ENCODE measurements around the gene ADCY6. TPM values are rescaled to one million over a fixed set of nuclear protein-coding genes. Genes with fewer than 3 reads are reported as not detected.

ADCY6 gene
- total RNA-seq, 1 experiment from 2014 or later = 24.1 TPM

DNA sequence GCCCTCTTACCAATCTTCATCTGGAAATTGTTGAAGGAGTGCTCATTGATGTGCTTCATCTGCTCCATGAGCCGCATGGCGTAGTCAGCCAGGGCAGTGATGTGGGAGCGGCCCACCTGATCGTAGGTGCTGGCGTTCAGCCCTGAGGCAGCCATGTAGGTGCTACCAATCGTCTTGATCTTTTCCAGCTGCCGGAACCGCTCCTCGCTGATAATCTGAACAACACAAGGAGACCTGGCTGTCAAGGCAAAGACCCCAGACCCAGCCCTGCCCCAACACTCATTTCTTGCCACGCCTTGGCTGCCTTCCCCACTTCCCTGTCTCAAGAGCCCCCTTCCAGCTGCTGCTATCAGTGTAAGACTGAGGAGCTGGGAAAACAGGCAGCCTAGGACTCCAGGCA lies 18.1 kb downstream of the ADCY6 start:
- CTCF ChIA-PET = interaction anchor here (1.5 kb wide), 1 partner anchor 19 kb away, joined by 4 read pairs; the partner anchor contains the start of gene ADCY6
- H3K36me3 ChIP-seq (ENCODE audit: control insufficient read depth, insufficient read depth, low read length) = no peaks in the 10 kb centered on the region
- DNase-seq (ENCODE audit: low read depth, low spot score) = no peak
- no peak for ATAC-seq
- no peak overlapping the region for H3K4me3 ChIP-seq (ENCODE audit: low read depth in 2 of 2, low read length in 2 of 2)
- no peaks in the 10 kb centered on the region for H3K4me1 ChIP-seq (ENCODE audit: control insufficient read depth, insufficient read depth, low read length)
- intact Hi-C loops (cut with micrococcal nuclease; ENCODE audit: unreplicated experiment) = no loop called here
- no peaks in the 10 kb centered on the region for H3K9me3 ChIP-seq (ENCODE audit: control insufficient read depth, insufficient read depth, low read depth, low read length)
- no peak overlapping the region for H3K27ac ChIP-seq (ENCODE audit: low read length)
- no peaks in the 10 kb centered on the region for H3K27me3 ChIP-seq (ENCODE audit: control insufficient read depth, insufficient read depth, low read length)
- TF ChIP-seq TCF7L2 (IDR thresholded peaks at IDR 0.05; ENCODE audit: low read depth, low read length) (no peak), SIN3A (IDR thresholded peaks at IDR 0.05; ENCODE audit: borderline replicate concordance, insufficient read depth, low read depth, low read length) (no peak), POLR2AphosphoS5 (IDR thresholded peaks at IDR 0.05; ENCODE audit: low read depth, low read length) (no peak)
- TF ChIP-seq, protein P1, sequence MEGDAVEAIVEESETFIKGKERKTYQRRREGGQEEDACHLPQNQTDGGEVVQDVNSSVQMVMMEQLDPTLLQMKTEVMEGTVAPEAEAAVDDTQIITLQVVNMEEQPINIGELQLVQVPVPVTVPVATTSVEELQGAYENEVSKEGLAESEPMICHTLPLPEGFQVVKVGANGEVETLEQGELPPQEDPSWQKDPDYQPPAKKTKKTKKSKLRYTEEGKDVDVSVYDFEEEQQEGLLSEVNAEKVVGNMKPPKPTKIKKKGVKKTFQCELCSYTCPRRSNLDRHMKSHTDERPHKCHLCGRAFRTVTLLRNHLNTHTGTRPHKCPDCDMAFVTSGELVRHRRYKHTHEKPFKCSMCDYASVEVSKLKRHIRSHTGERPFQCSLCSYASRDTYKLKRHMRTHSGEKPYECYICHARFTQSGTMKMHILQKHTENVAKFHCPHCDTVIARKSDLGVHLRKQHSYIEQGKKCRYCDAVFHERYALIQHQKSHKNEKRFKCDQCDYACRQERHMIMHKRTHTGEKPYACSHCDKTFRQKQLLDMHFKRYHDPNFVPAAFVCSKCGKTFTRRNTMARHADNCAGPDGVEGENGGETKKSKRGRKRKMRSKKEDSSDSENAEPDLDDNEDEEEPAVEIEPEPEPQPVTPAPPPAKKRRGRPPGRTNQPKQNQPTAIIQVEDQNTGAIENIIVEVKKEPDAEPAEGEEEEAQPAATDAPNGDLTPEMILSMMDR (IDR thresholded peaks at IDR 0.05) = no peak
- TF ChIP-seq, protein P2, sequence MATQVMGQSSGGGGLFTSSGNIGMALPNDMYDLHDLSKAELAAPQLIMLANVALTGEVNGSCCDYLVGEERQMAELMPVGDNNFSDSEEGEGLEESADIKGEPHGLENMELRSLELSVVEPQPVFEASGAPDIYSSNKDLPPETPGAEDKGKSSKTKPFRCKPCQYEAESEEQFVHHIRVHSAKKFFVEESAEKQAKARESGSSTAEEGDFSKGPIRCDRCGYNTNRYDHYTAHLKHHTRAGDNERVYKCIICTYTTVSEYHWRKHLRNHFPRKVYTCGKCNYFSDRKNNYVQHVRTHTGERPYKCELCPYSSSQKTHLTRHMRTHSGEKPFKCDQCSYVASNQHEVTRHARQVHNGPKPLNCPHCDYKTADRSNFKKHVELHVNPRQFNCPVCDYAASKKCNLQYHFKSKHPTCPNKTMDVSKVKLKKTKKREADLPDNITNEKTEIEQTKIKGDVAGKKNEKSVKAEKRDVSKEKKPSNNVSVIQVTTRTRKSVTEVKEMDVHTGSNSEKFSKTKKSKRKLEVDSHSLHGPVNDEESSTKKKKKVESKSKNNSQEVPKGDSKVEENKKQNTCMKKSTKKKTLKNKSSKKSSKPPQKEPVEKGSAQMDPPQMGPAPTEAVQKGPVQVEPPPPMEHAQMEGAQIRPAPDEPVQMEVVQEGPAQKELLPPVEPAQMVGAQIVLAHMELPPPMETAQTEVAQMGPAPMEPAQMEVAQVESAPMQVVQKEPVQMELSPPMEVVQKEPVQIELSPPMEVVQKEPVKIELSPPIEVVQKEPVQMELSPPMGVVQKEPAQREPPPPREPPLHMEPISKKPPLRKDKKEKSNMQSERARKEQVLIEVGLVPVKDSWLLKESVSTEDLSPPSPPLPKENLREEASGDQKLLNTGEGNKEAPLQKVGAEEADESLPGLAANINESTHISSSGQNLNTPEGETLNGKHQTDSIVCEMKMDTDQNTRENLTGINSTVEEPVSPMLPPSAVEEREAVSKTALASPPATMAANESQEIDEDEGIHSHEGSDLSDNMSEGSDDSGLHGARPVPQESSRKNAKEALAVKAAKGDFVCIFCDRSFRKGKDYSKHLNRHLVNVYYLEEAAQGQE (IDR thresholded peaks at IDR 0.05; ENCODE audit: insufficient read depth in 1 of 2, low read depth in 2 of 2, low read length in 1 of 2) = no peak
- in situ Hi-C loops (cut with HindIII; ENCODE audit: low pct_unique_long_range_greater_than_20kb, low sequenced_read_pairs) = no loop called here
- BruUV-seq (replicated peaks) = no TSS peak
- POLR2A ChIA-PET = interaction anchor here (0.5 to 0.6 kb wide), 2 partner anchors 8 to 44 kb away, joined by 3 to 10 read pairs; no protein-coding TSS in a partner anchor

DNA sequence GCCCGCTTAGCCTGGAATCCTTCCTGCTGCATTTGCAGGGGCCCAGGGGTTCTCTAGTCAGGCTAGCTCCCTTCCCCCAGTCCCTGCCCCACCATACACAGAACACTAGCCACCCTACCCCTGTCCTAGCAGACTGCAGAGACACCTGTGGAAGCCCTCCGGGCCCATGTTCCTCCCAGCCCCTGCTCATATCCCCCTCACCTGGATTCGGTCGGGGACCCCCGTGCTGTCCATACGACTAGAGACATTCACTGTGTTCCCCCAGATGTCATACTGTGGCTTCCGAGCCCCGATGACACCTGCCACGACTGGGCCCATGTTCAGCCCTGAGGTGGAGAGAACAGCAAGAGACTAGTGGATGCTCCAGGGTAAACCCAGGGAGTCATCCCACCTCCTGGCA lies 20.2 kb downstream of the ADCY6 start:
- Histone ChIP-seq H3K27me3 (ENCODE audit: control insufficient read depth, insufficient read depth, low read length) (no peaks in the 10 kb centered on the region), H3K9me3 (ENCODE audit: control insufficient read depth, insufficient read depth, low read depth, low read length) (no peaks in the 10 kb centered on the region), H3K27ac (ENCODE audit: low read length) (no peak overlapping the region), H3K36me3 (ENCODE audit: control insufficient read depth, insufficient read depth, low read length) (no peaks in the 10 kb centered on the region), H3K4me1 (ENCODE audit: control insufficient read depth, insufficient read depth, low read length) (no peaks in the 10 kb centered on the region), H3K4me3 (ENCODE audit: low read depth in 2 of 2, low read length in 2 of 2) (no peak overlapping the region)
- CTCF ChIA-PET = no interaction called here
- no peak for DNase-seq (ENCODE audit: low read depth, low spot score)
- BruUV-seq (replicated peaks) = no TSS peak
- in situ Hi-C loops (cut with HindIII; ENCODE audit: low pct_unique_long_range_greater_than_20kb, low sequenced_read_pairs) (no loop called here), intact Hi-C loops (cut with micrococcal nuclease; ENCODE audit: unreplicated experiment) (no loop called here)
- POLR2A ChIA-PET = no interaction called here
- no peak for TF ChIP-seq TCF7L2 (IDR thresholded peaks at IDR 0.05; ENCODE audit: low read depth, low read length)
- TF ChIP-seq, protein P1 (IDR thresholded peaks at IDR 0.05) = no peak
- no peak for TF ChIP-seq SIN3A (IDR thresholded peaks at IDR 0.05; ENCODE audit: borderline replicate concordance, insufficient read depth, low read depth, low read length)
- no peak for TF ChIP-seq POLR2AphosphoS5 (IDR thresholded peaks at IDR 0.05; ENCODE audit: low read depth, low read length)
- TF ChIP-seq, protein P2 (IDR thresholded peaks at IDR 0.05; ENCODE audit: insufficient read depth in 1 of 2, low read depth in 2 of 2, low read length in 1 of 2) = no peak
- no peak for ATAC-seq
